CD4-positive, alpha-beta T cell treated with Interferon alpha-2 for 1 hour (primary cell): ENCODE data around the gene SAP25.

Source experiments
- DNase-seq, 2 donors: peaks; one replicate each; pipeline ENCODE4 v3.0.0-alpha.2; 2020 to 2022

Gene SAP25

DNA sequence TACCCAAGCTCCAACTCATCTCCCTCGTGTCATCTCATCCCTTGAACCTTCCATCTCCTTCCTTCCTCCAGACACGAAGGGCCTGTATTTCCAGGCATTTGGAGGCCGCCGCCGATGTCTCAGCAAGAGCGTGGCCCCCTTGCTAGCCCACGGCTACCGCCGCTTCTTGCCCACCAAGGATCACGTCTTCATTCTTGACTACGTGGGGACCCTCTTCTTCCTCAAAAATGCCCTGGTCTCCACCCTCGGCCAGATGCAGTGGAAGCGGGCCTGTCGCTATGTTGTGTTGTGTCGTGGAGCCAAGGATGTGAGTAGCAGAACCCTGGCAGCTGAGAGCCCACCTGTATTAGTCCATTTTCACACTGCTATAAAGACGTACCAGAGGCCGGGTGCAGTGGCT, 17.9 kb upstream of the SAP25 start:
- no peak for DNase-seq

DNA sequence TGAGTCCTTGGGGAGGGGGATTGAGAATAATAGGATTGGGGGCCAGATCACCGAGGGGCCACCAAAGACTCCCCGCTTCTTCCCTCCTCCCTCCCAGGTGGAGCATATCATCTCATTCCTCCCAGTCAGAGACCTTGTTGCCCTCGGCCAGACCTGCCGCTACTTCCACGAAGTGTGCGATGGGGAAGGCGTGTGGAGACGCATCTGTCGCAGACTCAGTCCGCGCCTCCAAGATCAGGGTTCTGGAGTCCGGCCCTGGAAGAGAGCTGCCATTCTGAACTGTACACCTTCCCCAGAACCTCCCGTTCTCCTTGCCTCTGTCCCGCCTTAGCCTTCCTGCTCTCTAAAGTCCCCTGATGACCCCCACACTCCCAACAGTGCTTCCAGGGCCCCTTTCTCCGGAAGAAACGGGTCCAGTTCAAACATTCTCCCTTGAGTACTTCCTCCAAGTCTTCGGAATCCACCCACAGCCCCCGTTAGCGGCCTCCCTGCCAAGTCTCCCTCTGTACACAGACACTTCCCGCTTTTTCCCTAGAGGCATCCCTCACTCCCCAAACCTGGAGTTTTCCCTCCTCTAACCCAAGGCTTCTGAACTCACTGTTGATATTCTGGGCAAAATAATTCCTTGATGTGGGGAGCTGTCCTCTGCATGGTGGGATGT, 16.5 kb upstream of the SAP25 start:
- no peak for DNase-seq

DNA sequence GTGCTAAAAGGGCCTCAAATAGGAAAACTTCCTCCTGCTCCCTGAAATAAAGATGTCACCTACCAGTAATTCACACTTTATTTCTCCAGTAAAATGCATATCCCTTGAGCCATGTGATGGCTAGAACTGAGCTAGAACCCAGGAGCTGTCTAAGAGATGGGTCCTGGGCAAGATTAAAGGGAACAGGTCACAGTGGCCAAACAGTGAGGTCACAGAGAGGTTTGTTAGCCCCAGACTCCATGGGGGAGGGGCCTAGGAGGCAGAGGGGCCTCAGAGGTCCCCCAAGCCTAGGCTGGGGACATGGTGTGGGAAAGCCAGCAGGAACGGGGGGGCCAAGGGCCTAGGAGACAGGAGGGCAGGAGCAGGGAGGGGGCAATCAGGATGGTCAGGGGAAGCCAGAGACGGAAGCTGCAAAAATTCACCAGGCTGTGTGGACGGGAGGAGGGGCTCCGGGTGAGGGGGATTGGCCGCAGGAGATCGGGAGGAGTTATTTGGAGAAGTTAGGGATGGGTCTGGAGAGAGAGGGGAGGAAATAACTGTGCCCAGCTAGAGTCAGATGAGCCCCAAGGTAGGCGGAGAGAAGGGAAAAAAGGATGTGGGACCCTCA, 15.7 kb upstream of the SAP25 start:
- DNase-seq = no peak

DNA sequence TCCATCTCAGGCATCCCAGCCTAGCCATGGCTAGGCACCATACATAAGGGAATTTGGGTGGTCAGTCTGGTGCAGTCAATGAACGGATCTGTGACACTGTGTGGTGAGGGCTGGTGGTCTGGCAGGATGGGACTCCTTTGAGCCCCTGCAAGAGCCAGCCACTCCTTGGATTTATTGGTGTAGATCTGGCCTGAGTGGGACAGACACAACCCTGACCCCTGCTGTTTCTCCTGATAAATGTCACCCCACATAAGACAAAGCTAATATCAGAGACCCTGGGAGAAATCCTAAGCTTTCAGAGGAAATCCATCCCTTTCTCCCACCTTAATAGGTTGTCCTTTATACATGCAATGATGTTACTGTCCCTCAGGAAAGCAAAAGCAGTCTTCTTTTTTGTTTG, 14.7 kb upstream of the SAP25 start:
- DNase-seq = no peak

DNA sequence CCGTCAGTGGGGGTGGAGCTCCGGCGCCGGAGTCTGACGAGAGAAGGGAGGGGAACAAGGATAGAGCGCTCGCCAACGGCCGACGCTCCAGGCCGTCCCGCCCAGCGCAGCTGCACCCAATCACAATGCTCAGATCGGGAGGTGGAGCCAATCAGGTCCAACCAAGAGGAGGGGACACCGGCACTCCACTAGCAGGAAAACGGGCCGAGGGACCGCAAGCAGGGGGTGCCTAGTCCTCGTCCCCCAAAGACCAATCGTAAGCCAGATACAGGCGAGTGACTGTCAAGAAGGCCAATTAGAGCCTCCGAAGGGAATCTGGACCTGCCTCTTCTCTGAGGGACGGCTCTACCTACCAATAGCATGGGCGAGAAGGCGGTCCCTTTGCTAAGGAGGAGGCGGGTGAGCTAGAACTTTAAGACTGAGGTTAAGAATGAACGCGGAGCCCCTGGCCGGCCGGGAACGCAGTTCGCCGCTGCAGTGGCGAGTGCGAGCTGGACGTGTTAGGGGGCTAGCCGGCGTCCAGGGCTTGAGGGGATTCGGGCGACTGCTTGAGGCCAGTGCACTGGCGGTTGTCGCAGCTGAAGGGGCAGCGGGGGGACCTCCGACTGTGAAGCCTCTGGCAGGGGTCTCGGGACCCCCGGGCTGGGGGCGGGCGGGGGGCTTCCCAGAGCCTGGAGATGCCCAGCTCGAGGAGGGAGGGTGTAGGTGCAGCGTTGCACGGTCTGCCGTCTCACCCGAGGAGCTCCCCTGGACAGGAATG, 12.7 kb upstream of the SAP25 start, which contains the start of gene FBXO24:
Gene FBXO24 (plus strand): TSS at position 63 of the 760 bp plus-strand sequence. CDS start 298 bp downstream, at position 361.
- peak; percentile 100 for DNase-seq

DNA sequence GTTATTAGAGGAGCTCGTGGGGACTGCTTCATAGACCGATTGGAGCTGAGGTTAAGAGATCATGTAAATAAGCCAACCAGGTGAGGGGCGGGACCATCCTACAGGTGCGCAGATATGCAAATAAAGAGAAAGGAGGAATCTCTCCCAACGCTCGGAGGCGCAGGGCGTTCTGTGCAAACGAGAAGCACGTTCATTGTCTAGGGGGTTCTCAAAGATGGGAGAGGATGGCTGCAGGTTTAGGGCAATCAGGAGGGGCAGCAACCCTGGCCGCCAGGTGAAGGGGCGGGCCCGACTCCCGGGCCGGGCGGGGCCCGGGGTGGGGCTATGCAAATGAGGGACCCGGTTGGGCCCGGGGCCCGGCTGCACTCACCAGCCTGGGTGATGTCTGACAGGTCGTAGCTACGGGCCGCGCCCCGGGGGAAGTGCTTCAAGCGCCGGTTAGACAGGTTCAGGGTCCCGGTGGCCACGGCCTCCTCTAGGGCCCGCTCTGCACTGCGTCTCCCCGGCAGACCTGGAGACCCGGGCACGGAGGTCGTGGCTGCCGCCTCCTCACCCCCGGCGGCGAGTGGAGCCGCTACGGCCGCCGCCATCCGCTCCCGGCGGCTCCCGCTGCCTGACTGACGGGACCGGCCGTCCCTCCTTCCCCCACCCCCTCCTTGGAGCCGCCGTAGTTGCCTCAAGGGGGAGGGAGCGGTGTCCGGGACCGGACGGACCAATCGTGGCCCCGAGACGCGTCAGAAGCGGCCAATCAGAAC, 12.0 kb upstream of the SAP25 start, which contains the start of gene LRCH4:
Gene LRCH4 (minus strand): TSS at position 619 of the 755 bp plus-strand sequence. CDS start 29 bp downstream, at position 590.
- peak; percentile 50 to 72 for DNase-seq

DNA sequence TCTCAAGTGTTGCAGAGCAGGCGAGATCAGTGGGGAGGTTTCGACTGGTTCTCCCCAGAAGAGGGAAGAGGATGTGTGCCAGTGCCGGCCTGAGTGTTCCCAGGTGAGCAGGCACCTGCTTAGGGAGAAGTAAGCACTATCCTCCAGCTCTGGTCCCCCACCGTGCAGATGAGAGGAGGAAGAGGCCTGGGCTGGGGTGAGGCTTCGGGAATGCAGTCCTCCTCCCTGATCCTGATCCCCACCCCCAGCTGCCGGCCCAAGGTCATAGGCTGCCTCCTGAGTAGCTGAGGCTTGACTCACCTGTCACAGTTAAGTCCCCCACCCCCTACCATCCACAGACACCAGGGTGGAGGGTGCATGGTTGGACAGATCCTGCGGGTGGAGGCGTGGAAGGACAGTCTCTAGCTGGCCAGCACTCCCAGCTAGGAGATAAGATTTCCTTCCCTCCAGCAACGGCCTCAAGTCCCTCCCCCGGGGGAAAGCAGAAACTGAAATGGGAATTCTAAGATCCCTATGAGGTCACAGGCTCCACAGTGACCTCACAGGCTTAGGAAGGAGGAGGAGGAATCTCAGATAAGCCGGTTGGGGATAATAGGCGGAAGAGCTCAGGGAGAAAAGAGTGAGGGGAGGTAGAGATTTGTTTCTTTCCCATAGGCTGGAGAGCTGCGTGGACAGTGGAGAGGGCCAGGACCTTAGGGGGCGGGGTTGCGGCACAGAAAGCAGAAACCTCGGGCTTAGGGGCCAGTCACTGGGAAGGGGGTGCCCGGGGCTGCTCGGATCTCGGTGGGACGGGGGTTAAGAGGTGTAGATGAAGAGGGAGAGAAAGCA, 11.2 kb upstream of the SAP25 start:
- no peak for DNase-seq

DNA sequence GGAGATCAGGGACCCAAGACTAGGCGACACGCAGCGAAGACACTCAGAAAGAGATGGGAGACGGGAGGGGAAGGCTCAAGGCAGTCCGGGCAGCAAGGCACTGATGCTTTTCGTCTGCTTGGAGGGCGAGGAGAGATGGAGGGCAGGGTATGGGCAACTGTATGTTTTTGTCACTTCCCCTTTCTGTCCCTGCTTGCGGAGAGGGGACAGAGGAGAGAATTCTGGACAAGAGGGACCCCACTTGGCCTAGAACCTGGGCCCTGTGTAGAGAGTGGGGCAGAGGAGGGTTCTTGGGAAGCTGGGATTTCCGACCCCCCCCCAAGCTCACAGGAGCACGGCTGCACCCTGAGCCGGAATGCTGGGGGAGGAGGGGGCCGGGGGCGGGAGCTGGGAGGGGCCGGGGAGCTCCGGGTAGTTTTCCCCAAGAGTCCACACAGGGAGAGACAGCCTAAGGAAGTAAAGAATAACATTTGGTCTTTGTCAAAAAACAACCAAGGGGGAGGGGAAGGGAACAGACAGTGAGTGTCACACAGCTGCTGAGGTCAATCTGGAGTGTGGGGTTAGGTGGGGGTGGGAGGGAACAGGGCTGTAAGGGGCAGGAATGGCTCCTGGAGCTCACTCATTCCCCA, 10.5 kb upstream of the SAP25 start:
- no peak for DNase-seq

DNA sequence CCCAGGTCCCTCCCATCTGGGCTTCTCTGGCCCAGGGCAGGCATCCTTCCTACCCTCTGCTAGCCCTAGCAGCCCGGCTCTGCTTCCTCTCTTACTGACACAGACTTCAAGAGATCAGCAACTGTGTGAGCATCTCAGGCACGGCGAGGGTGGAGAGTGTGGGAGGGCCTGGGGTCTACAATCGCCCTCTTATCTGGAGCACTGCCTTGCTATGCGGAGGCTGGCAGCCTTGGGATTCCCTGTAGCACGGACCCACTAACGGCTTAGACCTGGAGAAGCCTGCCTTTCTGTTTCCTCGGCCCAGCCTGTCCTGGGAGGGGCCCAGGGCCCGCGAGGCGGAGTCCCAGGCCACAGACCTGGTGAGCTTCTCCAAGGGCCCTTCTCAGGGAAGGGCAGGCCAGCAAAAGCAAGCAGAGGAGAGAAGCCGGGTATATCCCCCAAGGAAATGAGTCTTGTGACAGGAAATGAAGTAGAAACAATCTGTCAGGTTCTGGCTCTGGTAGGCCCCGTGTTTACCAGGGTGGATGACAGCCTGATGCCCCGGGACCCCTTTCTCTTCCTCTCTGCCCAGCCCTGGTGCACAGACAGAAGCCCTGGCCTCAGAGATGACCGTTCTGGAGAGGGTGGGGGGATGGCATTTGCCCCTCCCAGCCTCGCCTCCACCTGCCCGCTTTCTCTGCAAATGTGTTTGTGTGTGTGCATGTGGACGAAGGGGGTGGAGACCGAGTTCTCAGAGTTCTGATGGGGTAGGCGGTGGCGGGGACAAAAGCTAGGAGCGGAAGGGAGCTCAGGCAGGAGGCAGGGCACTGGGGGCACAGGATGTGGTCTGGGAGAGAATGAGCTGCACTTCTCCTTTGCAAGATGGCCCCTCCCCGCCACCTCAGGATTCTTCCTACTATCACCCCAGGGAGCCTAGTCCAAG, 9.7 kb upstream of the SAP25 start:
- peak; percentile 56 to 70 for DNase-seq

DNA sequence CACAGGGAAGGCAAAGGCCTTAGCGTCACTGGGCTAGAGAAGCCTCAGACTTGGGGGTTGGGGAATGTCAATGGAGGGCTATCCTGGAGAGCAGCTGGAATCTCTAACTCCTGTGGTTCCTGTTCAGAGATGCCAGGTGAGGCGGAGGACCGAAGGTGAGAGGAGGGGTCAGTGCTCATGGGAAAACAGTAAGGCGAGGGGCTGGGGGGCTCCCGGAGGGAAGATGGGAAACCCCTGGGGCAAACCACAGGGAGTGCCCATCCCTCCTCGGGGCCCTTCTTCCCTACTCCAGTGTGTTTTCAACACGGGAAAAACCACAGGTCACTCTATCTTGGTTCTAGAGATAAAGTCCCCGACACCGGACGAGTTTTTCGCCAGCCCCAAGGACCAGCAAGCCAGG, 8.9 kb upstream of the SAP25 start:
- no peak for DNase-seq

DNA sequence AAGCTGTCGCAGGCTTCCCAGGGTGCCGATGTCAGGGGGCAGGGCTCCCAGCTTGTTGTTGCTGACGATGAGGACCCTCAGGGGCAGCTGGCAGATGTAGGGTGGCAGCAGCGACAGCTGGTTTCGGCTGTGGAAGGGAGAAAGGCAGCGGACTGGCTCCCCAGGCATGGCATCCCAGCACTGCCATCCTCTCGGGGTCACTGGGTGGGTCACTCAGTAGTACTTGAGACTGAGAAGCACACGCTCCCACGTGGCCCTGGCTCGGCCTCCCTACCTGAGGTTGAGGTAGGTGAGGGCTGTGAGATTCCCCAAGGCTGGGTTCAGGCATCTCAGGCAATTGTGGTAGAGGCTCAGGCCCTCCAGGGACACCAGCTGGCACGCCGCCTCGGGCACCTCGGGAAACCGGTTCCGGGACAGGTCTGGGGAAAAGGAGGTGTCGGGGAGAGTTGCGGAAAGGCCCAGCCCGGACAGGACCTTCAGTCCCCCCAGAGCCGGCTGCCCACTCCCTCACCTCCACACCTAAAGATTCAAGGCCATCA, 8.4 kb upstream of the SAP25 start:
- DNase-seq = no peak

DNA sequence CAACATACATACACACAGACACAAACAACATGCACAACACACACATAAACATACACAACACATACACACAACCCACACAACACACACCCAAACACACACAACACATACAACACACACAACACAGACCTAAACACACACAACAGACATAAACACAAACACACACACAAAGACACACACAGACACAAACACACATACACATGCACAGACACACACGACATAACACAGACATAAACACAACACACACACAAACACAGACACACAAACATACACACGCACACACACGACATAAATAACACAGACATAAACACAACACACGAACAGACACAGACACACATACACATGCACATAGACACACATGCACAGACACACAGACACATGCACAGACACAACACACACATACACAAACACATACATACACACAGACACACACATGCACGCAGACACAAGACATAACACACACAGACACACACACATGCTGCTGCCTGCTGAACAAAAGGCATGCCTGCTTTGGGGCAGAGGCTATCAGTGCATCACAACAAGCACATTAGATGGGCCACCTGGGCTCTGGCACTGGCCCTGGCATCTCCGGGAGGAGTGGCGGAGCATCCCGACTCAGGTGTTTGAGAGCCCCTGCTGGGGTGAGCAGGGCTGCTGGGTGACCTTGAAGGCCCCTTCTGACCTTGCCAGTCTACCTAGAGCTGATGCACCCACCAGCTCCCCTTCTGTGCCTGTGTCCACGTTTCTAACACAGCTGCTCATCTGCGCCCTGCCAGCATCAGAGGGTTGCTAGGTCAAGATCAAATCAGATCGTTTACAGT, 7.0 kb upstream of the SAP25 start:
- no peak for DNase-seq

DNA sequence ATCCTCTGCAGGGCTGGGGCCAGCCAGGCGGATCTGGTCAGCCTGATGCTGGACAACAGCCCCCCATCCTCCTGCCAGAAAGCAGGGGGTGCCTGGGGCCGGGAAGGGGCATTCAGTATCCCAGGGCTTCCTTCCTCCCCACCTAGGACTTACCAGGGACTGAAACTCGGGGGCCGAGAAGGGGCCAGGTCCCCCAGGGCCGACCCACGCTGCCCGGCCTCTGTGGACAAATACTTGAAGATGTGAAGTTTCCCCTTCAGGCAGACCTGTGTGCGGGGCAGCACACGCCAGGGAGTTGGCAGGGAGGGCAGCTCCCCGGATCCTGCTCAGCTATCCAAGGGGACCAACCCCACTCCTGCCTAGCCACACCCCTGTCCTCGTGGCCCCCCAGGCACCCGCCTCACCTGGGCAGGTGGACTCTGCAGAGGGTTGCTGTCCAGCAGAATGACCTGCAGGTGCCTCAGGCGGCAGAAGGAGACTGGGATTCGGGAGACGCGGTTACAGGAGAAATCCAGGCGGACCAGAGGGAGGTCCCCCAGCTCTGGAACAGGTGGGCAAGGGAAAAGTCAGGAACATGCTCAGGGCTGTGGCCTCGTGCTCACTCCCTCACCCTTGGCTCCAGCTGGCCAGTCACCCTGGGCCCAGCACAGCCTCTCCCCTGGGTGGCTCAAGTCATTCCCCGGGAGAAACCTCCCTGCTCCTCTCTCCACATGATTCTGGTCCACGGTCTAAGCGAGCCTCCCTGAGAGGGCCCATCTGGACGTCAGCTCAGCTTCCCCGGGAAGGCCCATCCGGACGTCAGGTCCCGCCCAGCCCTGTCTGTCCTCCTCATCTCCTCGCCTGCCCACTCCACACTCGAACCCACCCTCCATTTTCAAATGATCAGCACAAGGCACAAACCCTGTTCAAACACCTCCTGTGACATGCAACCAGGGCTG, 4.8 kb upstream of the SAP25 start:
- no peak for DNase-seq

DNA sequence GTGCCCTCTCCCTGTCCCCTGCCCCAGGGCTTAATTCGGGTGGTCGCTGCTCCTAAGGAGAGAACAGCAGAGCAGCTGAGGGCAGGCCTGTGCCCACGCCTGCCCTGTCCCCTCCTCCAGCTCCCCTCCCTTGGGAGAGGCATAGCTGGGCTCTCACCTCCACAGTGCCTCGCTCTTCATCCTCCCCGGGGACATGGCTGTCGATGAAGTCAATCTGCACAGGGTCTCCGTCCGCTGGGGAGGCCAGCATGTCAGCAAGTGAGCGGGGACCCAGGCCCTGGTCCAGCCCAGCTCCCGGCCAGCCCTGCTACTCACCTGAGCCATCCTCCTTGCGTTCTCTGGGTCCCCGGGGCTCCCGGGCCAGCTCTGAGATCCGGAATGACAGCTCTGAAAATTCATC, 3.8 kb upstream of the SAP25 start:
- DNase-seq = no peak

DNA sequence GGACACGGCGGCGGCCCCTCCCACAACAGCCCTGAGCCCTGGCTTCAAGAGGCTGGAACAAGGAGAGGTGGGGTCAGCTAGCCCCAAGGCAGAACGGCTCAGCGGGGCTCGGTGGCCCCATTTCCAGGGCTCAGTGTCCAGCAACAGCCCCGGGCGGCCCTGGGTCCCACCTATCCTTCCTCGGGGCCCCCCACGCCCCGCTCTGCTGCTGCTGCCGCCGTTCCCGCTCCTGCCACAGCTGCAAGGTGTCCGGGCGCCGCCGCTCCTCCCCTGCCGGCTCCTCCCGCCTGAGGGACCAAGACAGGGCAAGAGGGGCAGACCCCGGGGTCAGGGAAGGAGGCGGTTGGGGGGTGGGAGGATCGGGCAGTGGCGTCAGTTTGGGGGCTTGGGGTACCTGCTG, 3.4 kb upstream of the SAP25 start:
- no peak for DNase-seq

DNA sequence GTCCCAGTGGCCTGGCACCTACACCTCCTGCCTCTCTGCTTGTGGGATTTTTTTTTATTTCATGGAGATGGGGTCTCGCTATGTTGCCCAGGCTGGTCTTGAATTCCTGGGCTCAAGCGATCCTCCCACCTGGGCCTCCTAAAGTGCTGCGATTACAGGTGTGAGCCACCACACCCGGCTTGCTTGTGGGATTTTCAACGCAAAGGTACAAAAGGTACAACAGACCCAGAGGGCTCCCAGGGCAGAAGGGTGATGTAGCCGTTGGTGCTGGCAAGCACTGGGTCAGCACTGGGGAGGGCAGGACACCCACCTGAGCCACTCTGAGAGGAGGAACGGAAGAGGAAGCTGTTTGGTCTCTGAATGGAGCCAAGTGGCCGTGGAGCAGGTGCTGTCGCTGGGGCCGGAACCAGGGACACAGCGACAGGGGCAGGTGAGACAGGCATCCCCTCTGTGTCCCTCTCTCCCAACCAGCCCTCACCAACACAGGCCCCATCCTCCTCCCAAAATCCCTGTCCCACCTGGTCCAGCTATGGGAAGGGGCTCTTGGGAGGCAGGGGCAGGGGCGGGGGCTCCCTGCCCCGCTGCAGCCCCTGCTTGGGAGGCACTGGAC, 2.8 kb upstream of the SAP25 start:
- DNase-seq = no peak

DNA sequence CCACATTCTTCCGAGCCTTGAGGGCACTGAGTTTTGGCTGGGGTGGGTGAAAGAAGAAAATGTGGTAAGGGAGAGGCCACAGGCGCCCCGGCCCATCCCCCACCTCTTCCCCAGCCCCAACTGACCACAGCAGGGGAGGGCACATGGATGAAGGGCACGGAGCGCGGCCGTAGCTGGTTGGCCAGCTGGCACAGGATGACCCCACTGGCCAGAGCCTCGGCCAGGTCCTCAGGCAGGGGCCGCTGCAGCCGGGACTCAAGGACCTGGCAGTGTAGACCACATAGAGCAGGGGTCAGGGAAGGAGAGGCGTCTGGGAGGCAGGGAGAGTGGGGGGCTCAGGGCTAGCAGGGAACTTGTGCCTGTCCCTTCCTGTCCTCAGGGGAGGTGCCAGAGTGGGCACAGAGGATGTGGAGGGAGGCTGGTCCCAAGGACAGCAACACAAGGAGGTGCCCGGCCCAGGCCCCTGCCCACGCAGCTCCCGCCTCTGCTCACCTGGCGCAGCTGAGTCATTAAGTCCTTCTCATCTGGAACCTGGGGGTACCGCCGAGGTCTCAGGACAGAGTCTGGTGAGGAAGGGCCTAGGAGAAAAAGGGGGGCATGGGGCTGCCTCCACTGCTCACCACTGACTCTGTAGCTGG, 2.2 kb upstream of the SAP25 start:
- no peak for DNase-seq
